WERI-Rb-1 (cell line): ENCODE results near the gene ROR2.
"Not testable (repeated sequence)": the region's sequence is repeated elsewhere in the genome, so short reads cannot be mapped to it uniquely, and the experiment has no call there.

ENCODE experiments used
- DNase-seq: peaks from one replicate; pipeline ENCODE4 v3.0.0-alpha.2; 2020
- H3K27ac ChIP-seq: fragments of 250-450 bp; sonication (Bioruptor Pico); 2 replicates; pipeline ENCODE4 v1.5.1; 2020; ENCODE audit warnings: mild to moderate bottlenecking, moderate library complexity
- H3K27me3 ChIP-seq: fragments of 250-450 bp; sonication (Bioruptor Pico); 2 replicates; pipeline ENCODE4 v1.5.1; 2021; ENCODE audit warnings: mild to moderate bottlenecking, low read depth, moderate library complexity; ENCODE audit not compliant: insufficient read depth, severe bottlenecking
- H3K36me3 ChIP-seq: fragments of 250-450 bp; sonication (Bioruptor Pico); 2 replicates; pipeline ENCODE4 v1.5.1; 2020; ENCODE audit warnings: mild to moderate bottlenecking, moderate library complexity
- H3K4me3 ChIP-seq: 2 replicates; pipeline ENCODE4 v1.5.1; 2011; ENCODE audit warnings: low read depth, mild to moderate bottlenecking, control low read depth, low read length
- H3K9me3 ChIP-seq: fragments of 250-450 bp; sonication (Bioruptor Pico); 2 replicates; pipeline ENCODE4 v1.5.1; 2021; ENCODE audit warnings: mild to moderate bottlenecking, moderate library complexity; ENCODE audit not compliant: severe bottlenecking
- TF ChIP-seq, protein P1 (sequence below): IDR thresholded peaks from 2 replicates; pipeline ENCODE4 v1.5.1; 2011; ENCODE audit warnings: low read depth, mild to moderate bottlenecking, control low read depth, inconsistent platforms, low read length

The ROR2 gene

DNA sequence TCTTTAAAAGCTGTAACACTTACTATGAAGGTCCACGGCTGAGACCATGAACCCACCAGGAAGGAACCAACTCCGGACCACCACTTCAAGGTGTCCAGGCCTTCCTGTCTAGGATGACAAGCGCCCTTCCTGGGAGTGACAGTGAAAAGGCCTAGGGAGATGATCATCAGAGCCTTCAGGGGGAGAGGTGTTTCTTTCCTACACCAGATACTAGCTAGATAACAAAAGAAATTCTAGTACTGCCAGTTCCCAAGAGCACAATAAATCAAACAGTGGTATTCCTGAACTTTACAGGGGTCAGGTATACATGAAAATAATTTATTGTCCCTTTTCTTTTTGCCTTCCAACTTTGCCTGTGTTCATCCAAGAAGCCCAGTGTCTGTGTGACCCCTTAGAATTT is 432.2 kb downstream of the ROR2 start:
- Histone ChIP-seq H3K36me3 (no peaks in the 10 kb centered on the region), H3K27ac (no peak overlapping the region), H3K27me3 (no peaks in the 10 kb centered on the region), H3K9me3 (no peaks in the 10 kb centered on the region), H3K4me3 (no peak overlapping the region)
- TF ChIP-seq, protein P1, sequence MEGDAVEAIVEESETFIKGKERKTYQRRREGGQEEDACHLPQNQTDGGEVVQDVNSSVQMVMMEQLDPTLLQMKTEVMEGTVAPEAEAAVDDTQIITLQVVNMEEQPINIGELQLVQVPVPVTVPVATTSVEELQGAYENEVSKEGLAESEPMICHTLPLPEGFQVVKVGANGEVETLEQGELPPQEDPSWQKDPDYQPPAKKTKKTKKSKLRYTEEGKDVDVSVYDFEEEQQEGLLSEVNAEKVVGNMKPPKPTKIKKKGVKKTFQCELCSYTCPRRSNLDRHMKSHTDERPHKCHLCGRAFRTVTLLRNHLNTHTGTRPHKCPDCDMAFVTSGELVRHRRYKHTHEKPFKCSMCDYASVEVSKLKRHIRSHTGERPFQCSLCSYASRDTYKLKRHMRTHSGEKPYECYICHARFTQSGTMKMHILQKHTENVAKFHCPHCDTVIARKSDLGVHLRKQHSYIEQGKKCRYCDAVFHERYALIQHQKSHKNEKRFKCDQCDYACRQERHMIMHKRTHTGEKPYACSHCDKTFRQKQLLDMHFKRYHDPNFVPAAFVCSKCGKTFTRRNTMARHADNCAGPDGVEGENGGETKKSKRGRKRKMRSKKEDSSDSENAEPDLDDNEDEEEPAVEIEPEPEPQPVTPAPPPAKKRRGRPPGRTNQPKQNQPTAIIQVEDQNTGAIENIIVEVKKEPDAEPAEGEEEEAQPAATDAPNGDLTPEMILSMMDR: no peak
- no peak for DNase-seq

DNA sequence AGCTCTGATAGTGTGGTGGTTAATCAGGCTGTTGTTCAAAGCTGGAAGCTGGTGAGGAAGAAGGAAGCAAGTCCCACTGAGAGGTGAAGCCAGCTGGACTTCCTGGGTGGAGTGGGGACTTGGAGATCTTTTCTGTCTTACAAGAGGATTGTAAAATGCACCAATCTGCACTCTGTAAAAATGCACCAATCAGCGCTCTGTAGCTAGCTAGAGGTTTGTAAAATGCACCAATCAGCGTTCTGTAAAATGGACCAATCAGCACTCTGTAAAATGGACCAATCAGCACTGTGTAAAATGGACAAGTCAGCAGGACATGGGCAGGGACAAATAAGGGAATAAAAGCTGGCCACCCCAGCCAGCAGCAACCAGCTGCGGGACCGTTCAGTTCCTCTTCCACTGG is 432.7 kb downstream of the ROR2 start:
- not testable (repeated sequence) for H3K36me3 ChIP-seq, H3K4me3 ChIP-seq, H3K27ac ChIP-seq, DNase-seq, H3K9me3 ChIP-seq, H3K27me3 ChIP-seq

DNA sequence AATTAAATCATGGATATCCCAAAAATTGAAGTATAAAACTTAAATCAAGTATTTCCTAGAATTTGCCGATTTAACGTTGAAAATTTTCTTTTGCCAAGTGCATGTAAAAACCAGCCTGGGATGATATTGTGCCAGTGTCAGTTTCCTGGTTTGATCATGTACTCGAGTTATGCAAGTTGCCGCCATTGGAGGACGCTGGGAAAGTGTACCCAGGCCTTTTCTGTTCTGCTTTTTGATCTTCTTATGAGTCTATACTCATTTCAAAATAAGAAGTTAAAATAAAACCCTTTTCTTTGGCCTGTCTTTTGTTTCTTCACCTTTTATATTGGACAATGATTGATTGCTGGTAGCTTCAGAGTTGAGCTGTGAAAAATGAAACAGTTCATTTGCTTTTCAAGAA is 433.3 kb downstream of the ROR2 start:
- Histone ChIP-seq H3K4me3 (no peak overlapping the region), H3K9me3 (peaks cover 4% of the 10 kb centered on the region), H3K27ac (no peak overlapping the region), H3K27me3 (no peaks in the 10 kb centered on the region), H3K36me3 (no peaks in the 10 kb centered on the region)
- no peak for DNase-seq
- TF ChIP-seq, protein P1: no peak

DNA sequence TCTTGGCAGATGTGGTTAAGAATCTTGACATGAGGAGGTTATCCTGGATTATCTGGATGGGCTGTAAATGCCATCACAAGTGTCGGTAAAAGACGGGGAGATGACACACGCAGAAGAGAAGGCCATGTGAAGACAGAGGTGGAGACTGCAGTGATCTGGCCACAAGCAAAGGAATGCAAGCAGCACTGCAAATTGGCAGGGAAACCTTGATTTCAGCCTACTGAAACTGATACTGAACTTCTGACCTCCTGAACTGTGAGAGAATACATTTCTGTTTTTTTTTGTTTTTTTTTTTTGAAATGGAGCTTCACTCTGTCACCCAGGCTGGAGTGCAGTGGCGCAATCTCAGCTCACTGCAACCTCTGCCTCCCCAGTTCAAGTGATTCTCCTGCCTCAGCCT is 433.9 kb downstream of the ROR2 start:
- H3K4me3 ChIP-seq: no peak overlapping the region

DNA sequence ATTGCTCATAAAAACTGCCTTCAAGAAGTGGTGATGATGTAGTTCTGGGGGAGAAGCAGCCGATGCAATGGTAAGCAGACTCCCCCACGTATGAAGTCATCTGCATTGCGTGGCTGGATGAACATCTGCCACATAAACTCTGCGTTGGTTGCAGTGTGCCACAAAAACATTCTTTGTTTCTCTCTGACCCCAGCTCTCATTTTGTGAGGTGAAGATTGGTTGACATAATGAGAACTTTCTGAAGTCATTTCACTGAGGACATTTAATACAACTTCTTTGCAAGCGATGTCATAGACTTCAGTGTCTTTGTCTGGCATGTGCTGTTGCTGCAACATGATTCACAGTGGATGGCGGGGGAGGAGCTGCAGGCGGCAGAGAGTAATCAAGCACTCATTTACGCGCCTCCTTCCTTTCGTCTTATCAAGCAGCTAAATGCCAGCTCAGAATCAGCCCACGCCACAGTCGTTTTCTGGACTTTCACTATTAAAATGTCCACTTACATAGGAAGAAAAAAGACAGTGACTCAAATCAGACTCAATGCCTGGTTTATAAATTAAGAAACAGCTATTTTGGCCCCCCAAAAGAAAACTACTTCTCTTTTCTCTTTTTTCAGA is 434.8 kb downstream of the ROR2 start:
- Histone ChIP-seq H3K4me3 (no peak overlapping the region), H3K27me3 (no peaks in the 10 kb centered on the region), H3K27ac (no peak overlapping the region), H3K36me3 (no peaks in the 10 kb centered on the region), H3K9me3 (peaks cover 4% of the 10 kb centered on the region)
- DNase-seq: no peak
- TF ChIP-seq, protein P1: no peak

More for the DNA sequence above, 433.9 kb downstream of the ROR2 start:
- TF ChIP-seq, protein P1: no peak
- no peaks in the 10 kb centered on the region for H3K27me3 ChIP-seq
- H3K9me3 ChIP-seq: peaks cover 4% of the 10 kb centered on the region
- no peak for DNase-seq
- no peaks in the 10 kb centered on the region for H3K36me3 ChIP-seq
- no peak overlapping the region for H3K27ac ChIP-seq
